Left lung (tissue), 10 donors: ENCODE measurements around the gene BTRC. TPM values are rescaled to one million over a fixed set of nuclear protein-coding genes. Genes with fewer than 3 reads are reported as not detected.

ENCODE experiments used
- ATAC-seq: fragments of 200-7000 bp; cut with Tn5 transposase; one replicate; pipeline ENCODE4 v1.9.1; 2020; ENCODE audit warnings: moderate library complexity
- DNase-seq, 4 donors: peaks; one replicate each; pipeline ENCODE4 v3.0.0-alpha.2; 2013 to 2020
- H3K27ac ChIP-seq, 2 donors: fragments of 200-600 bp; sonication (generic) in 1 of 2; one replicate each; pipeline versions ENCODE4 v1.5.0 to v1.8.0; 2020 to 2021
- H3K27me3 ChIP-seq, 2 donors: fragments of 200-600 bp; sonication (generic) in 1 of 2; one replicate each; pipeline versions ENCODE4 v1.5.0 to v1.8.0; 2020 to 2021
- H3K36me3 ChIP-seq, 2 donors: fragments of 200-600 bp; sonication (generic) in 1 of 2; one replicate each; pipeline versions ENCODE4 v1.5.0 to v1.8.0; 2020 to 2021
- H3K4me1 ChIP-seq, 2 donors: fragments of 200-600 bp; one replicate each; pipeline ENCODE4 v1.8.0; 2021
- H3K4me3 ChIP-seq, 2 donors: fragments of 200-600 bp; sonication (generic) in 1 of 2; one replicate each; pipeline versions ENCODE4 v1.5.0 to v1.8.0; 2020 to 2021; ENCODE audit warnings: mild to moderate bottlenecking in 1 of 2
- H3K9me3 ChIP-seq, 2 donors: fragments of 200-600 bp; sonication (generic) in 1 of 2; one replicate each; pipeline versions ENCODE4 v1.5.0 to v1.8.0; 2020 to 2021
- intact Hi-C, 2 donors: fragments of 100-400 bp; cut with DNase I; formaldehyde crosslinking; loops; one replicate each; pipeline versions ENCODE4 v1.11.2 to v1.14.2; 2022
- polyA plus RNA-seq, 6 donors: library from polyadenylated mRNA; unstranded; fragments of 120-200 nt; gene quantifications; one replicate each; pipeline ENCODE4 v1.2.1, GENCODE V29; 2013; ENCODE audit not compliant: insufficient read length in 6 of 6
- total RNA-seq, 2 donors: library from RNA; stranded (reverse); fragmentation: NEBNext Ultra II Directional; extraction: Animal tissue kit (Norgen Biotek cat#: 25700); gene quantifications; one replicate each; pipeline ENCODE4 v1.2.1, GENCODE V29; 2021
- TF ChIP-seq, protein P1 (sequence below), 2 donors: fragments of 200-600 bp; sonication (generic) in 1 of 2; IDR thresholded peaks; one replicate each; pipeline versions ENCODE4 v1.5.0 to v1.8.0; 2021; ENCODE audit warnings: antibody characterized with exemption in 2 of 2
- donor health status: DM: no; HTN: yes; CAD: no.
- donor health status: DM: no; HTN: no; CAD: no.

Gene BTRC
- total and polyA plus RNA-seq, 8 donors: 16.8 to 28.7 (median 25.1) TPM

DNA sequence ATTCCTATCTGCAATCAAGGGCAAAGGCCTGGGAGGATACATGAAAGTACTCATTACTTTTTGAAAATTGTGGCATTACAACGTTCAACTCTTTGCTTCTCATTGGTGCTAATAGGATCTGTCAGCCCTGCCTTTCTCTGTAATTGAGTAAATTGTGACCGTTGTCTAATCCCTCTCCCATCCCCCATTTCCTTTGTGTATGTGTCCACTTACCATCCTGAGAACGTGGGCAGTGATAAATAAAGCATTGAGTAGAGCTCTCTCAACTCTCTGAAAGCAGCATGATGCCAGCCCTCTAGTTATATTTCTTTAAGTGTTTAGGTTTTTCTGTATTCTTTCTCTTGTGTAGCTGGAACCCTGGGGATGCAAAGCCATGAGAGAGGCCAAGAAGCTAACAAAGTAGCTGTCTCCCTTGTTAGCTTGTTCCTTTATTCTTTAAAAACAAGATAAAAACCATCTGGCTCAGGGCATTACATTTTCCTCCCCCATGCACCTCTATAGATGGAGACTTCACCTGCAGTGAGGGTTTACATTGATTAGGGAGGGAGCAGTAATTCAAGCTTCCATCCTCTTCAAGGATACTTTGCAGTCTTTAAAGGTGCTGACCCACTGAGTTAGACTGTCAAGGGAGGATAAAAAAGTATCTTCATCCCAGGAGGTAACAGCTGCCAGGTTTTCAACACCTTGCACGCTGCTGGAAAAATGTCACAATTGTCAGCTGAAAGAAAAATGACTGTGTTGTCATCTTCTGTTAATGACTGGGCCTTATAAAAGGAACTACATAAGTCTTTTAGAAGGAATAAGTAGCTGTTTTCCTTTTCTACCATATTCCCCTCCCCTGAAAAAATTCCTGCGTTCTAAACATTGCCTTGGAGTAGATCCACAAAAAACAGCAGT is 112.3 kb downstream of the BTRC start:
- H3K27ac ChIP-seq: no peak overlapping the region
- H3K27me3 ChIP-seq: no peaks in the 10 kb centered on the region
- intact Hi-C loops: loop anchor here in 1 of 2 donors (10.0 kb wide), 1 partner anchor 251 kb away; no protein-coding TSS in a partner anchor
- no peak overlapping the region for H3K4me3 ChIP-seq
- H3K36me3 ChIP-seq: no peaks in the 10 kb centered on the region
- no peak for ATAC-seq
- no peak for DNase-seq
- TF ChIP-seq, protein P1, sequence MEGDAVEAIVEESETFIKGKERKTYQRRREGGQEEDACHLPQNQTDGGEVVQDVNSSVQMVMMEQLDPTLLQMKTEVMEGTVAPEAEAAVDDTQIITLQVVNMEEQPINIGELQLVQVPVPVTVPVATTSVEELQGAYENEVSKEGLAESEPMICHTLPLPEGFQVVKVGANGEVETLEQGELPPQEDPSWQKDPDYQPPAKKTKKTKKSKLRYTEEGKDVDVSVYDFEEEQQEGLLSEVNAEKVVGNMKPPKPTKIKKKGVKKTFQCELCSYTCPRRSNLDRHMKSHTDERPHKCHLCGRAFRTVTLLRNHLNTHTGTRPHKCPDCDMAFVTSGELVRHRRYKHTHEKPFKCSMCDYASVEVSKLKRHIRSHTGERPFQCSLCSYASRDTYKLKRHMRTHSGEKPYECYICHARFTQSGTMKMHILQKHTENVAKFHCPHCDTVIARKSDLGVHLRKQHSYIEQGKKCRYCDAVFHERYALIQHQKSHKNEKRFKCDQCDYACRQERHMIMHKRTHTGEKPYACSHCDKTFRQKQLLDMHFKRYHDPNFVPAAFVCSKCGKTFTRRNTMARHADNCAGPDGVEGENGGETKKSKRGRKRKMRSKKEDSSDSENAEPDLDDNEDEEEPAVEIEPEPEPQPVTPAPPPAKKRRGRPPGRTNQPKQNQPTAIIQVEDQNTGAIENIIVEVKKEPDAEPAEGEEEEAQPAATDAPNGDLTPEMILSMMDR (IDR thresholded peaks at IDR 0.05): no peak
- H3K9me3 ChIP-seq: no peaks in the 10 kb centered on the region
- H3K4me1 ChIP-seq: peaks cover 0 to 4% of the 10 kb centered on the region in 2 donors

DNA sequence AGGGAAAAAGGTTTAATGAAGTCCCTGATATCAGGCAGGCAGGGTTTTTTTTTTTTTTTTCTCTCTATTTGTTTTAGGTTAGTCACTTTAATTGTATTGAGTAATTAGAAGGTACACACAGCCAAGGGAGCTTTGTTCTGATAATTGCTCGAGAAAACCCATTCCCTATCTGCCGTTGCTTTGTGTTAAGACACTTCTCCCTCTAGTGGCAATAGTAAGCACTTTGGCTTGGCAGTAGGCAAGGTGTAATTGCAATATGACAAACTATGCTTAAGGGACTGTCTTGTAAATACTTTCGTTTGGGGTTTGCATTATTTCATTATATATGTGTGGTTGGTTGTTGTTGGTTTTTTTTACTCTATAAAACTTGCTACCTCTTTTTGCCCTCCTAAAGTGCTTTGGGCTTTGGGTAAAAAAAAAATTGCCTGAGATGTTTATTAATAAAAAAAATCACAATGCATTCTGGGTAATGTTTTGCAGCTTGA is 113.4 kb downstream of the BTRC start:
- TF ChIP-seq, protein P1 (IDR thresholded peaks at IDR 0.05): peak; percentile 64 to 70
- H3K36me3 ChIP-seq: no peaks in the 10 kb centered on the region
- H3K4me3 ChIP-seq: no peak overlapping the region
- H3K27ac ChIP-seq: no peak overlapping the region
- peaks cover 0 to 4% of the 10 kb centered on the region in 2 donors for H3K4me1 ChIP-seq
- intact Hi-C loops: loop anchor here in 1 of 2 donors (10.0 kb wide), 1 partner anchor 253 kb away; no protein-coding TSS in a partner anchor
- no peaks in the 10 kb centered on the region for H3K27me3 ChIP-seq
- no peaks in the 10 kb centered on the region for H3K9me3 ChIP-seq
- ATAC-seq (peak; percentile 97), DNase-seq (peak in 2 of 4 donors; percentile 39 to 63)

DNA sequence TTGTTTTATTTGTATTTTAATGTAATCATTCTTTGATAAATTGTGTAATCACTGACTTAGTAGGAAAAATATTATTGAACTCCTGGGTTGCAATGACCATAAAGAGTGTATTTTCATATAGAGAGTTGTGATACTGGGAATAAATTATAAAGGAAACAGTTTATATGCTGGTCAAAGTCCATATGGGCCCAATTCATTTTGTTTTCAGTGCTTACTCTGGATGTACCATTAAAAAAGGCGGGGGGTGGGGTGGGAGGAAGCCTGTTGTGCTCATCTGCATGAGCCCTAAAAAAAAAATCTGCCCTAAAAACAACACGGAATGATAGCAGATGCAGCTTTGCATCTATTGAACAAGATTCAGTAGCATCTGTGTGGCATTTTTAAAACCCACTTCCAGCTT is 114.2 kb downstream of the BTRC start:
- DNase-seq (no peak), ATAC-seq (no peak)
- H3K4me1 ChIP-seq: peaks cover 0 to 4% of the 10 kb centered on the region in 2 donors
- H3K27me3 ChIP-seq: no peaks in the 10 kb centered on the region
- TF ChIP-seq, protein P1 (IDR thresholded peaks at IDR 0.05): no peak
- H3K9me3 ChIP-seq: no peaks in the 10 kb centered on the region
- no peaks in the 10 kb centered on the region for H3K36me3 ChIP-seq
- no peak overlapping the region for H3K4me3 ChIP-seq
- intact Hi-C loops: loop anchor here in 1 of 2 donors (10.0 kb wide), 1 partner anchor 253 kb away; no protein-coding TSS in a partner anchor
- H3K27ac ChIP-seq: no peak overlapping the region

DNA sequence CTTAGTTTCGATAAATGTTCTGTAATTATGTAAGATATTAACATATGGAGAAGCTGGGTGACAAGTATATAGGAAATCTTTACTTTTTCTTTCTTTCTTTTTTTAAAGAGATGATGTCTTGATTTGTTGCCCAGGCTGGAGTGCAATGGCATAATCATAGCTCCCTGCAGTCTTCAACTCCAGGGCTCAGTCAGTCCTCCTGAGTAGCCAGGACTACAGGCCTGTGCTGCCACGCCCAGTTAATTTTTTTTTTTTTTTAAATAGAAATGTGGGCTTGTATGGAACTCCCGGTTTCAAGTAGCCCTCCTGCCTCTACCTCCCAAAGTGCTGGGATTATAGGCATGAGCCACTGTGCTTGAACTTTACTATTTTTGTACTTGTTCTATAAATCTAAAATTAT is 122.4 kb downstream of the BTRC start:
- DNase-seq (no peak), ATAC-seq (no peak)
- H3K4me3 ChIP-seq: no peak overlapping the region
- H3K27me3 ChIP-seq: no peaks in the 10 kb centered on the region
- H3K9me3 ChIP-seq: no peaks in the 10 kb centered on the region
- H3K4me1 ChIP-seq: no peaks in the 10 kb centered on the region
- H3K27ac ChIP-seq: no peak overlapping the region
- intact Hi-C loops: no loop called here
- H3K36me3 ChIP-seq: peaks cover 0 to 5% of the 10 kb centered on the region in 2 donors
- TF ChIP-seq, protein P1 (IDR thresholded peaks at IDR 0.05): no peak

DNA sequence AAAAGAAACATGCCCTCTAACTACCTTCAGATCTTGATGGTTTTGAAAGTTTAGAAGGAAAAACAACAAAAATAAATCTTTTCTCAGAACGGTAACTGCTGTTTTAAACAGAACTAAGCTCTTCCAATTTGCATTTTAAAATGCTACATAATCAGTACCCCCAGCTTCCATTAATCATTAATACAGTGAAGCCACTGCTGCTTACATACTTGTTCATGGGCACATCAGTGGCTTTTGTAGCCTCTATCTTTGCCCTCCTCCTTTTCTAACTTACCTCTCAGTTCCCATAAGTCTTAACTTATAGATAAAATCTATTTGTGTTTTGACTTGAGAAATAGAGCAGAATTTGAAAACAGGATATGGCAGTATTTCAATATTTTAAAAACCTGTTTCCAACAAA is 125.0 kb downstream of the BTRC start:
- no peaks in the 10 kb centered on the region for H3K27me3 ChIP-seq
- H3K9me3 ChIP-seq: no peaks in the 10 kb centered on the region
- ATAC-seq: no peak
- H3K27ac ChIP-seq: no peak overlapping the region
- intact Hi-C loops: no loop called here
- no peak for DNase-seq
- no peaks in the 10 kb centered on the region for H3K4me1 ChIP-seq
- H3K4me3 ChIP-seq: no peak overlapping the region
- H3K36me3 ChIP-seq: peaks cover 0 to 5% of the 10 kb centered on the region in 2 donors
- TF ChIP-seq, protein P1 (IDR thresholded peaks at IDR 0.05): no peak
